ENCODE data around the gene MC1R.

DNA sequence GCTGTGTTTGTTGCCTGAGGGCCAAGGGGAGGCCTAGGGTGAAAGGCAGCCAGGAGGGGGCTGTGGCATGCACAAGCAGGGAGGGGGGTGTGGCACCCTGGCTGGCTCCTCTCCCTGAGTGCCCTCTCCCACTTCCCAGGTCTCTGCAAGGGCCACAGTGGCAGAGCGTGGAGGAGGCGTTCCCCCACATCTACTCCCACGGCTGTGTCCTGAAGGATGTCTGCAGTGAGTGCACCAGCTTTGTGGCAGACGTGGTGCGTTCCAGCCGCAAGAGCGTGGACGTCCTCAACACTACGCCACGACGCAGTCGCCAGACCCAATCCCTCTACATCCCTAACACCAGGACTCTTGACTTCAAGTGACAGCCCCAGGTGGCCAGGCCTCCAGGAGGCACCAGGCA, 48.8 kb upstream of the MC1R start:
- TF ChIP-seq, protein P1, sequence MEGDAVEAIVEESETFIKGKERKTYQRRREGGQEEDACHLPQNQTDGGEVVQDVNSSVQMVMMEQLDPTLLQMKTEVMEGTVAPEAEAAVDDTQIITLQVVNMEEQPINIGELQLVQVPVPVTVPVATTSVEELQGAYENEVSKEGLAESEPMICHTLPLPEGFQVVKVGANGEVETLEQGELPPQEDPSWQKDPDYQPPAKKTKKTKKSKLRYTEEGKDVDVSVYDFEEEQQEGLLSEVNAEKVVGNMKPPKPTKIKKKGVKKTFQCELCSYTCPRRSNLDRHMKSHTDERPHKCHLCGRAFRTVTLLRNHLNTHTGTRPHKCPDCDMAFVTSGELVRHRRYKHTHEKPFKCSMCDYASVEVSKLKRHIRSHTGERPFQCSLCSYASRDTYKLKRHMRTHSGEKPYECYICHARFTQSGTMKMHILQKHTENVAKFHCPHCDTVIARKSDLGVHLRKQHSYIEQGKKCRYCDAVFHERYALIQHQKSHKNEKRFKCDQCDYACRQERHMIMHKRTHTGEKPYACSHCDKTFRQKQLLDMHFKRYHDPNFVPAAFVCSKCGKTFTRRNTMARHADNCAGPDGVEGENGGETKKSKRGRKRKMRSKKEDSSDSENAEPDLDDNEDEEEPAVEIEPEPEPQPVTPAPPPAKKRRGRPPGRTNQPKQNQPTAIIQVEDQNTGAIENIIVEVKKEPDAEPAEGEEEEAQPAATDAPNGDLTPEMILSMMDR (conservative IDR thresholded peaks at IDR 0.05; ENCODE audit: low read length) = no peak
- no peak for TF ChIP-seq EZH2phosphoT487 (IDR thresholded peaks at IDR 0.05; ENCODE audit: borderline replicate concordance, low read depth, low read length)

Data from OCI-LY7 (cell line).